ENCODE results near the gene PRRT4. TPM values are rescaled to one million over a fixed set of nuclear protein-coding genes. Genes with fewer than 3 reads are reported as not detected.

The PRRT4 gene
- total and polyA plus RNA-seq, 2 experiments from 2014 or later = 0.55 to 0.56 TPM

DNA sequence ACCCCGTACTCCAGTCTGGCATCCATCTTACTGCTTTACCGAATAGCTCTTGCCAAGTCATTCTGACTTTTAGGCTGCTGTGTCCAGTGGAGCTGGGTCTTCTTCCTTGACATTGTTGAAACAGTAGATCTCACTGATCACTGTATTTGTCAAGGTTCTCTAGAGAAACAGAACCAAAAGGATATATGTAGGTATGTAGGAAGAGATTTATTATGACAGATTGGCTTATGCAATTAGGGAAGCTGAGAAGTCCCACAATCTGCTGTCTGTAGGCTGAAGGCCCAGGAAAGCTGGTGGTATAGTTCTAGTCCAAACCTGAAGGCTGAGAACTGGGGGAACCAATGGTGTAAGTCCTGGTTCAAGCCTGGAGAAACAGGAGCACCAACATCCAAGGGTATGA is 12.1 kb upstream of the PRRT4 start:
- no peaks in the 10 kb centered on the region for H3K4me1 ChIP-seq (ENCODE audit: insufficient read depth)
- no peaks in the 10 kb centered on the region for H3K9me2 ChIP-seq (ENCODE audit: insufficient read depth)
- DNase-seq (ENCODE audit: low spot score) = no peak
- no peak overlapping the region for H3K4me2 ChIP-seq
- H3K27ac ChIP-seq (ENCODE audit: low read depth) = no peak overlapping the region
- Mint-ChIP-seq H3K36me3 (ENCODE audit: low read depth) (no peaks in the 10 kb centered on the region; the same call in 2 of the 3 replicates), H3K4me1 (no peaks in the 10 kb centered on the region; the same call in 2 of the 3 replicates), H3K27ac (no peak overlapping the region), H3K9me3 (no peaks in the 10 kb centered on the region), H3K27me3 (ENCODE audit: insufficient read depth, low read depth, poor library complexity) (peaks cover 2% of the 10 kb centered on the region), H3K4me3 (no peak overlapping the region)
- H3F3A ChIP-seq (replicated peaks; ENCODE audit: low read depth) = no peaks in the 10 kb centered on the region
- no peaks in the 10 kb centered on the region for H3K36me3 ChIP-seq (ENCODE audit: insufficient read depth)
- no peaks in the 10 kb centered on the region for H4K20me1 ChIP-seq (replicated peaks; ENCODE audit: insufficient read depth)
- H3K79me2 ChIP-seq (replicated peaks; ENCODE audit: insufficient read depth) = no peaks in the 10 kb centered on the region
- TF ChIP-seq, protein P1, sequence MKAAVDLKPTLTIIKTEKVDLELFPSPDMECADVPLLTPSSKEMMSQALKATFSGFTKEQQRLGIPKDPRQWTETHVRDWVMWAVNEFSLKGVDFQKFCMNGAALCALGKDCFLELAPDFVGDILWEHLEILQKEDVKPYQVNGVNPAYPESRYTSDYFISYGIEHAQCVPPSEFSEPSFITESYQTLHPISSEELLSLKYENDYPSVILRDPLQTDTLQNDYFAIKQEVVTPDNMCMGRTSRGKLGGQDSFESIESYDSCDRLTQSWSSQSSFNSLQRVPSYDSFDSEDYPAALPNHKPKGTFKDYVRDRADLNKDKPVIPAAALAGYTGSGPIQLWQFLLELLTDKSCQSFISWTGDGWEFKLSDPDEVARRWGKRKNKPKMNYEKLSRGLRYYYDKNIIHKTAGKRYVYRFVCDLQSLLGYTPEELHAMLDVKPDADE (IDR thresholded peaks at IDR 0.05) = no peak
- TF ChIP-seq EZH2phosphoT487 (IDR thresholded peaks at IDR 0.05; ENCODE audit: unreplicated experiment) = no peak
- no peak for TF ChIP-seq NANOG (IDR thresholded peaks at IDR 0.05; ENCODE audit: borderline replicate concordance)
- TF ChIP-seq JUNB (IDR thresholded peaks at IDR 0.05; ENCODE audit: unreplicated experiment) = no peak
- TF ChIP-seq, protein P2, sequence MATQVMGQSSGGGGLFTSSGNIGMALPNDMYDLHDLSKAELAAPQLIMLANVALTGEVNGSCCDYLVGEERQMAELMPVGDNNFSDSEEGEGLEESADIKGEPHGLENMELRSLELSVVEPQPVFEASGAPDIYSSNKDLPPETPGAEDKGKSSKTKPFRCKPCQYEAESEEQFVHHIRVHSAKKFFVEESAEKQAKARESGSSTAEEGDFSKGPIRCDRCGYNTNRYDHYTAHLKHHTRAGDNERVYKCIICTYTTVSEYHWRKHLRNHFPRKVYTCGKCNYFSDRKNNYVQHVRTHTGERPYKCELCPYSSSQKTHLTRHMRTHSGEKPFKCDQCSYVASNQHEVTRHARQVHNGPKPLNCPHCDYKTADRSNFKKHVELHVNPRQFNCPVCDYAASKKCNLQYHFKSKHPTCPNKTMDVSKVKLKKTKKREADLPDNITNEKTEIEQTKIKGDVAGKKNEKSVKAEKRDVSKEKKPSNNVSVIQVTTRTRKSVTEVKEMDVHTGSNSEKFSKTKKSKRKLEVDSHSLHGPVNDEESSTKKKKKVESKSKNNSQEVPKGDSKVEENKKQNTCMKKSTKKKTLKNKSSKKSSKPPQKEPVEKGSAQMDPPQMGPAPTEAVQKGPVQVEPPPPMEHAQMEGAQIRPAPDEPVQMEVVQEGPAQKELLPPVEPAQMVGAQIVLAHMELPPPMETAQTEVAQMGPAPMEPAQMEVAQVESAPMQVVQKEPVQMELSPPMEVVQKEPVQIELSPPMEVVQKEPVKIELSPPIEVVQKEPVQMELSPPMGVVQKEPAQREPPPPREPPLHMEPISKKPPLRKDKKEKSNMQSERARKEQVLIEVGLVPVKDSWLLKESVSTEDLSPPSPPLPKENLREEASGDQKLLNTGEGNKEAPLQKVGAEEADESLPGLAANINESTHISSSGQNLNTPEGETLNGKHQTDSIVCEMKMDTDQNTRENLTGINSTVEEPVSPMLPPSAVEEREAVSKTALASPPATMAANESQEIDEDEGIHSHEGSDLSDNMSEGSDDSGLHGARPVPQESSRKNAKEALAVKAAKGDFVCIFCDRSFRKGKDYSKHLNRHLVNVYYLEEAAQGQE (IDR thresholded peaks at IDR 0.05; ENCODE audit: unreplicated experiment) = no peak
- no peak for TF ChIP-seq STAT1 (IDR thresholded peaks at IDR 0.05; ENCODE audit: unreplicated experiment)
- TF ChIP-seq EZH2 (IDR thresholded peaks at IDR 0.05; ENCODE audit: low read depth, unreplicated experiment) = no peak
- no peak for TF ChIP-seq POLR2AphosphoS5 (IDR thresholded peaks at IDR 0.05; ENCODE audit: low read depth)
- TF ChIP-seq, protein P3, sequence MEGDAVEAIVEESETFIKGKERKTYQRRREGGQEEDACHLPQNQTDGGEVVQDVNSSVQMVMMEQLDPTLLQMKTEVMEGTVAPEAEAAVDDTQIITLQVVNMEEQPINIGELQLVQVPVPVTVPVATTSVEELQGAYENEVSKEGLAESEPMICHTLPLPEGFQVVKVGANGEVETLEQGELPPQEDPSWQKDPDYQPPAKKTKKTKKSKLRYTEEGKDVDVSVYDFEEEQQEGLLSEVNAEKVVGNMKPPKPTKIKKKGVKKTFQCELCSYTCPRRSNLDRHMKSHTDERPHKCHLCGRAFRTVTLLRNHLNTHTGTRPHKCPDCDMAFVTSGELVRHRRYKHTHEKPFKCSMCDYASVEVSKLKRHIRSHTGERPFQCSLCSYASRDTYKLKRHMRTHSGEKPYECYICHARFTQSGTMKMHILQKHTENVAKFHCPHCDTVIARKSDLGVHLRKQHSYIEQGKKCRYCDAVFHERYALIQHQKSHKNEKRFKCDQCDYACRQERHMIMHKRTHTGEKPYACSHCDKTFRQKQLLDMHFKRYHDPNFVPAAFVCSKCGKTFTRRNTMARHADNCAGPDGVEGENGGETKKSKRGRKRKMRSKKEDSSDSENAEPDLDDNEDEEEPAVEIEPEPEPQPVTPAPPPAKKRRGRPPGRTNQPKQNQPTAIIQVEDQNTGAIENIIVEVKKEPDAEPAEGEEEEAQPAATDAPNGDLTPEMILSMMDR (conservative IDR thresholded peaks at IDR 0.05; ENCODE audit: low read depth in 2 of 2) = no peak
- TF ChIP-seq, protein P4, sequence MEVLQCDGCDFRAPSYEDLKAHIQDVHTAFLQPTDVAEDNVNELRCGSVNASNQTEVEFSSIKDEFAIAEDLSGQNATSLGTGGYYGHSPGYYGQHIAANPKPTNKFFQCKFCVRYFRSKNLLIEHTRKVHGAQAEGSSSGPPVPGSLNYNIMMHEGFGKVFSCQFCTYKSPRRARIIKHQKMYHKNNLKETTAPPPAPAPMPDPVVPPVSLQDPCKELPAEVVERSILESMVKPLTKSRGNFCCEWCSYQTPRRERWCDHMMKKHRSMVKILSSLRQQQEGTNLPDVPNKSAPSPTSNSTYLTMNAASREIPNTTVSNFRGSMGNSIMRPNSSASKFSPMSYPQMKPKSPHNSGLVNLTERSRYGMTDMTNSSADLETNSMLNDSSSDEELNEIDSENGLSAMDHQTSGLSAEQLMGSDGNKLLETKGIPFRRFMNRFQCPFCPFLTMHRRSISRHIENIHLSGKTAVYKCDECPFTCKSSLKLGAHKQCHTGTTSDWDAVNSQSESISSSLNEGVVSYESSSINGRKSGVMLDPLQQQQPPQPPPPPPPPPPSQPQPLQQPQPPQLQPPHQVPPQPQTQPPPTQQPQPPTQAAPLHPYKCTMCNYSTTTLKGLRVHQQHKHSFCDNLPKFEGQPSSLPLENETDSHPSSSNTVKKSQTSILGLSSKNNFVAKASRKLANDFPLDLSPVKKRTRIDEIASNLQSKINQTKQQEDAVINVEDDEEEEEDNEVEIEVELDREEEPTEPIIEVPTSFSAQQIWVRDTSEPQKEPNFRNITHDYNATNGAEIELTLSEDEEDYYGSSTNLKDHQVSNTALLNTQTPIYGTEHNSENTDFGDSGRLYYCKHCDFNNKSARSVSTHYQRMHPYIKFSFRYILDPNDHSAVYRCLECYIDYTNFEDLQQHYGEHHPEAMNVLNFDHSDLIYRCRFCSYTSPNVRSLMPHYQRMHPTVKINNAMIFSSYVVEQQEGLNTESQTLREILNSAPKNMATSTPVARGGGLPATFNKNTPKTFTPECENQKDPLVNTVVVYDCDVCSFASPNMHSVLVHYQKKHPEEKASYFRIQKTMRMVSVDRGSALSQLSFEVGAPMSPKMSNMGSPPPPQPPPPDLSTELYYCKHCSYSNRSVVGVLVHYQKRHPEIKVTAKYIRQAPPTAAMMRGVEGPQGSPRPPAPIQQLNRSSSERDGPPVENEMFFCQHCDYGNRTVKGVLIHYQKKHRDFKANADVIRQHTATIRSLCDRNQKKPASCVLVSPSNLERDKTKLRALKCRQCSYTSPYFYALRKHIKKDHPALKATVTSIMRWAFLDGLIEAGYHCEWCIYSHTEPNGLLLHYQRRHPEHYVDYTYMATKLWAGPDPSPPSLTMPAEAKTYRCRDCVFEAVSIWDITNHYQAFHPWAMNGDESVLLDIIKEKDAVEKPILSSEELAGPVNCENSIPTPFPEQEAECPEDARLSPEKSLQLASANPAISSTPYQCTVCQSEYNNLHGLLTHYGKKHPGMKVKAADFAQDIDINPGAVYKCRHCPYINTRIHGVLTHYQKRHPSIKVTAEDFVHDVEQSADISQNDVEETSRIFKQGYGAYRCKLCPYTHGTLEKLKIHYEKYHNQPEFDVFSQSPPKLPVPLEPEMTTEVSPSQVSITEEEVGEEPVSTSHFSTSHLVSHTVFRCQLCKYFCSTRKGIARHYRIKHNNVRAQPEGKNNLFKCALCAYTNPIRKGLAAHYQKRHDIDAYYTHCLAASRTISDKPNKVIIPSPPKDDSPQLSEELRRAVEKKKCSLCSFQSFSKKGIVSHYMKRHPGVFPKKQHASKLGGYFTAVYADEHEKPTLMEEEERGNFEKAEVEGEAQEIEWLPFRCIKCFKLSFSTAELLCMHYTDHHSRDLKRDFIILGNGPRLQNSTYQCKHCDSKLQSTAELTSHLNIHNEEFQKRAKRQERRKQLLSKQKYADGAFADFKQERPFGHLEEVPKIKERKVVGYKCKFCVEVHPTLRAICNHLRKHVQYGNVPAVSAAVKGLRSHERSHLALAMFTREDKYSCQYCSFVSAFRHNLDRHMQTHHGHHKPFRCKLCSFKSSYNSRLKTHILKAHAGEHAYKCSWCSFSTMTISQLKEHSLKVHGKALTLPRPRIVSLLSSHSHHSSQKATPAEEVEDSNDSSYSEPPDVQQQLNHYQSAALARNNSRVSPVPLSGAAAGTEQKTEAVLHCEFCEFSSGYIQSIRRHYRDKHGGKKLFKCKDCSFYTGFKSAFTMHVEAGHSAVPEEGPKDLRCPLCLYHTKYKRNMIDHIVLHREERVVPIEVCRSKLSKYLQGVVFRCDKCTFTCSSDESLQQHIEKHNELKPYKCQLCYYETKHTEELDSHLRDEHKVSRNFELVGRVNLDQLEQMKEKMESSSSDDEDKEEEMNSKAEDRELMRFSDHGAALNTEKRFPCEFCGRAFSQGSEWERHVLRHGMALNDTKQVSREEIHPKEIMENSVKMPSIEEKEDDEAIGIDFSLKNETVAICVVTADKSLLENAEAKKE (CRISPR knock-in tag; IDR thresholded peaks at IDR 0.05) = no peak
- TF ChIP-seq ZNF331 (CRISPR knock-in tag; IDR thresholded peaks at IDR 0.05; ENCODE audit: low read depth) = no peak
- TF ChIP-seq ZNF114 (CRISPR knock-in tag; IDR thresholded peaks at IDR 0.05) = no peak
- no peak for TF ChIP-seq CREB1 (CRISPR knock-in tag; IDR thresholded peaks at IDR 0.05; ENCODE audit: low read depth)
- H2AFZ ChIP-seq = no peak overlapping the region
- H3K27me3 ChIP-seq (ENCODE audit: insufficient read depth) = peaks cover 2% of the 10 kb centered on the region; the same call in 1 of the 2 replicates
- H3K4me3 ChIP-seq = no peak overlapping the region
- ATAC-seq = no peak
